Bone marrow (tissue), 2 donors: ENCODE results near the gene SMYD2.
A peak's percentile ranks its signal among the peaks of the same experiment; 100 is the strongest.

Experiments used
- DNase-seq, 2 donors: peaks; one replicate each; lab custom pipeline; 2025; lab: John Stamatoyannopoulos, UW

Gene SMYD2

GRCh38 chr1:214281021-214281719 lies at the start of gene SMYD2:
SMYD2 (plus strand) TSS chr1:214281159; CDS start chr1:214281255, 96 bp downstream.
- DNase-seq, result peak in 1 of 2 donors; percentile 30

GRCh38 chr1:214233856-214234634 lies 46.9 kb upstream of the SMYD2 start:
- no peak for DNase-seq

DNA sequence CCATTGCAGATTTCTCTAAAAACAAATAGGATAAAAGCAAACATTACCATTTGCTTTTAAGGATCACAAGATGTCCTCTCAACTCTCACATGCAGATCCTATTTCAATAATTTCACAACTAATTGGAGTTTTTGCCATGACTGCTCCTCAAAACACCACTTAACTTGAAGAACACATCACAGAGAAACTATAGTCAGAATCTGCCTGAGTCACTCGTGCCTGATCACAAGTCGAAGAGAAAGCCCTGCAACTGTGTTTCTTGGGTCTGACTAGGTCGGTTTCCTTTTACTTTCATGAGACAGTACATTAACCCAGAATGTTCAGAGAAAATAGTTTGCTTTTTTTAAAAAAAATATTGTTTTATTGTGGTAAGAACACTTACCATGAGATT lies 46.3 kb upstream of the SMYD2 start:
- no peak for DNase-seq

GRCh38 chr1:214236477-214236876 lies 44.5 kb upstream of the SMYD2 start:
- no peak for DNase-seq

DNA sequence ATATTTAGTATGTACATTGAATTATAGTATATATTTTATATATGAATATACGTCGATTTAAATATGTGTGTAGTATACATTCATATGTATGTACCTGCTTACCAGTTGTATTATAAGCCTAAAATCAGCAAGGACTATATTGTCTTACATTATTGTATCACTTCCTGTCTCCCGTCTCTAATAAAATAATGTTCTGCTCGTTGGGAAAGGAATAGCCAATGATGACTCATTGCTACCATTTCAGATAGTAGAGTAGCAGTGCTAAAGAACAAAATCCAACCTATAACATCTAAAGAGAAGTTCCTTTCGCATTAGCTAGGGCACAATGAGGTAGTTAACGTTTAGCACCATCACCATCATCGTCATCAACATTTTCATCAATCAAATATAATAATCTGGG lies 39.9 kb upstream of the SMYD2 start:
- no peak for DNase-seq

DNA sequence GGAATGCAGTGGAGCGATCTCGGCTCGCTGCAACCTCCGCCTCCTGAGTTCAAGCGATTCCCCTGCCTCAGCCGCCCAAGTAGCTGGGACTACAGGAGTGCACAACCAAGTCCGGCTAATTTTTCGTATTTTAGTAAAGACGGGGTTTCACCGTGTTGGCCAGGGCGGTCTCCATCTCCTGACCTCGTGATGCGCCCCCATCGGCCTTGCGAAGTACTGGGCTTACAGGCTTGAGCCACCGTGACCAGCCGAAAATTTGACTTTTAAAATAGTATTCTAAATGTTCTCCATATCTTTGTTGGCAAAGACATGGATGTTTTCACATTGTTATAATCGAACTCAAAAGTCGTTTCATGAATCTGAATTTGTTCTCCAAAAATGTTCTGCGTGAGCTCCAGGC lies 36.7 kb upstream of the SMYD2 start:
- no peak for DNase-seq

- no peak for DNase-seq
These were observed 36.1 kb upstream of the SMYD2 start for GRCh38 chr1:214244841-214245240.

- DNase-seq, result no peak
These were observed 33.4 kb upstream of the SMYD2 start for GRCh38 chr1:214247501-214248041.

DNA sequence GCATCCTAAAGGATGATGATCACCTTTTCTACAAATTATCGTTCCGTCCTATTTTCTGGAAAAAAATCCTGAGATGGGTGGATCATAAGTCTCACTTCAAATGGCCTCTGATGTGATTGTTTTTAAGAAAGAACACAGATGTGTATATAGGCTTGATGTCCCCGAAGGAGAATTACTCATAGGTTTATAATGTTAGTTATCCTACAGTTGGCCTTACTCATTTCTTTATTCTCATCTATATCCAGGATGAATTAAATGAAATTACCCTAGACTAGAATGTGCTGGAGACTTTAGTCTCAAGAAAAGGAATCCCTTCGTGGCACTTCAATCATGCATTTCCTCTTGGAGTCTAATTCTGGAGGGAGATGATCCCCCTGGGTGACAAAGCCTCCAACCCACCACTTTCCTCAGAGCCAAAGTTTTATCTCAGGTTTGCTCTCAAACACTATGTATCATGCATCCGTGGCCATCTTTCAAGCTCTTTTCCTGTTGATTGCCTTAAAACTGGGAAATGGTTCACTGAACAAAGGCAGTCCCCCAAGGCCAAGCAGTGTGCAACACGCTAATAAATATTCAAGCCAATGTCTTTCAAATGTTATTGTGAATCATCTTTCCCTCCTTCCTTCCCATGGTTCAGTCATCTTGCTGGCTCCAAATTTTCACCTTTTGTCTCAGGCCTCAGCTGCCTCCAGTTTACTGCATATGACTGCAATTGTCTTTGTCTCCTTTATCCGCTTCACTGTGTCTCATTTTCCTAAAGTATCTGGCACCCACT lies 32.5 kb upstream of the SMYD2 start:
- no peak for DNase-seq

- DNase-seq, result no peak
These were observed 31.3 kb upstream of the SMYD2 start for GRCh38 chr1:214249651-214250050.

DNA sequence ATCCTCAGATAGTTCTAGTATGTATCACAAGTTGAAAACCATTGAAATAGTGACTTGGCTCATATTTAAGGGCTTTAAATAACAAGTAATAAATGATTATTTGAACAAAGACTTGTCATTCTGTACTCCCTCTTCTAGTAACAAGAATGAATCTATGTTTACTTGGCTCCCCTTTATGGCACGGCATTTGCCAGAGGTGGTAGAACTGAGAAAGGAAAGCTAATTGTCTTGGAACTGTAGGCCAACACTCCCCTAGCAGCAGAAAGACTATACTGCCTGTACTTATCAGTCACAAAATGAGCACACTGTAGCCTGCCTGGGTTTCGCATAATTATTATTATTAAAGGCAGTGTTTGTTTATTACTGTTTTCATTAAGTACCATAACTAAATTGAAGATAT lies 29.6 kb upstream of the SMYD2 start:
- no peak for DNase-seq

- DNase-seq, result no peak
These were observed 25.4 kb upstream of the SMYD2 start for GRCh38 chr1:214255509-214255908.

GRCh38 chr1:214259353-214259977 lies 21.5 kb upstream of the SMYD2 start:
- no peak for DNase-seq

GRCh38 chr1:214260561-214261205 lies 20.3 kb upstream of the SMYD2 start:
- no peak for DNase-seq

DNA sequence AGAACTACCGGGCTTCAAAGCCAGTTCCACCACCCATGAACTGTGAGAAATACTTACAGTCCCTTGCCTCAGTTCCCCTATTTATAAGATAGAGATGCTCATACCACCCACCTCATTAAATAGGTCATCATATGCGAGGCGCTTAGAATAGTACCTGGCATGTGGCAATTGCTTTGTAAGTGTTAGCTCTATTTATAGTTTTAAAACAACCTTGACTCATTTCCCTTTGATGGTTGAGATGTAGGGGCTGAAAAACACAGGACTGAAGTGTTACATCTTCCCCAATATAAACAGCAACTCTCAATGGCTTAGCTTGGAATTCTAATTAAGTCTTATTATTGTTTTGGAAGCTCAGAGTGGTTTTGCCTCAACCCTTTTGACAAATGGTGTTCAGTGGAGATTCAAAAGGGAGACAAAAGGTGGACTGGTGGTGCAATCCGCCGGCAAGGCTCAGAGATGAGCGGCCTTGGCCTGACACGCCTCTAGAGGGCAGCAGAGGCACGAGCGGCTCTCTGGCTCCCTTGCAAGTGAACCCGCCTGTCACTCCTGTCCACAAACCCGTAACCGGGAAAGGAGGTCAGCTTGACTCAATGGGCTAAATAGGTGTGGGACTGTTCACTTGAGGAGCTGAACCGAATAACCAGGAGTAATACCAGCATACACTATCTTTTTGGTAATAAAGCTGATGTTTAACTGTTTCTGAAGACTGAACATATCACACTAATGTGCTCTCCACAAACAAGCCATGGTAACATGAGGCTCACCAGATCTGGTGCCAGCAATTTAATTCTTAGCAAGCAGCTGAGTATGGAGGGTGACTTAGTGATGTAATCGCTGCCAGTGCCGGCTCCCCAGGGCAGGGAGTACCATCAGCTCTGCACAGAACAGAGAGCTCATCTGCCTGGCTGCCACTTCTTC lies 19.5 kb upstream of the SMYD2 start:
- DNase-seq, result peak; percentile 45 to 72

- DNase-seq, result no peak
These were observed 16.8 kb upstream of the SMYD2 start for GRCh38 chr1:214264196-214264595.

DNA sequence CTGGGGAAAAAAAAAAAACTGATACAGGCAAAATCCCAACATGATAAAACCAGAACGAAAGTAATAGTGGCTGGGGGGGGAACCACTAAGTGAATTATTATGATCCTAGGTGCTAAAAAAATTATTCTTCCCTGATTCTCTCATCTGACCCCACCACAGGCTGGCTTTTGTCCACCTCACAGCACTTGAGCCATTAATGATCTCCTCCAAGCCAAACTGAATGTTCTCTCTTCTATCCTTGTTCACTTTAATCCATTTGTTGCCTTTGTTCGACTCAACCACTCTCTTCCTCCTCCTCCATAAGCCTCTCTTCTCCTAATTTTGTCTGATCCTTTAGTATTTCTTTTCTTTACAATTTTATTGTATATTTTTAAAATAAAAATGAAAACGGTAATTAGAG lies 16.0 kb upstream of the SMYD2 start:
- DNase-seq, result no peak

GRCh38 chr1:214270097-214270650 lies 10.8 kb upstream of the SMYD2 start:
- no peak for DNase-seq

- DNase-seq, result no peak
These were observed 9.6 kb upstream of the SMYD2 start for GRCh38 chr1:214271174-214271858.
